Liver (tissue), 9 donors: ENCODE data around the gene MRRF. TPM values are rescaled to one million over a fixed set of nuclear protein-coding genes. Genes with fewer than 3 reads are reported as not detected.

Source experiments
- DNase-seq: peaks from one replicate; pipeline ENCODE4 v3.0.0-alpha.2; 2017; ENCODE audit warnings: low spot score
- H3K27ac ChIP-seq, 2 donors: one replicate each; pipeline ENCODE4 v1.7.0; 2013; ENCODE audit warnings: inconsistent platforms in 2 of 2, low read length in 2 of 2, control low read depth in 1 of 2, low read depth in 1 of 2, mild to moderate bottlenecking in 1 of 2
- H3K27me3 ChIP-seq, 4 donors: one replicate each; pipeline versions ENCODE4 v1.6.1 to v1.7.0; 2013; ENCODE audit warnings: low read length in 3 of 4, inconsistent platforms in 1 of 4, mild to moderate bottlenecking in 1 of 4, moderate library complexity in 1 of 4; ENCODE audit not compliant: control insufficient read depth in 4 of 4, insufficient read depth in 4 of 4
- H3K36me3 ChIP-seq, 4 donors: one replicate each; pipeline versions ENCODE4 v1.6.1 to v1.7.0; 2013; ENCODE audit warnings: low read length in 3 of 4, mild to moderate bottlenecking in 3 of 4, low read depth in 1 of 4, moderate library complexity in 1 of 4; ENCODE audit not compliant: control insufficient read depth in 4 of 4, insufficient read depth in 3 of 4
- H3K4me1 ChIP-seq, 4 donors: one replicate each; pipeline versions ENCODE4 v1.6.1 to v1.7.0; 2013; ENCODE audit warnings: low read length in 3 of 4, mild to moderate bottlenecking in 3 of 4, moderate library complexity in 1 of 4; ENCODE audit not compliant: control insufficient read depth in 4 of 4, insufficient read depth in 4 of 4
- H3K4me3 ChIP-seq, 3 donors: one replicate each; pipeline versions ENCODE4 v1.6.1 to v1.7.0; 2013; ENCODE audit warnings: low read length in 3 of 3, control low read depth in 1 of 3, low read depth in 1 of 3, mild to moderate bottlenecking in 1 of 3
- H3K9ac ChIP-seq, 2 donors: one replicate each; pipeline ENCODE4 v1.7.0; 2013; ENCODE audit warnings: low read length in 2 of 2, mild to moderate bottlenecking in 2 of 2, moderate library complexity in 2 of 2, control low read depth in 1 of 2, low read depth in 1 of 2
- H3K9me3 ChIP-seq, 4 donors: one replicate each; pipeline versions ENCODE4 v1.6.1 to v1.7.0; 2013; ENCODE audit warnings: low read length in 3 of 4; ENCODE audit not compliant: control insufficient read depth in 4 of 4
- ATF3 ChIP-seq: IDR thresholded peaks from 2 replicates; pipeline ENCODE4 v1.6.1; 2016; ENCODE audit warnings: antibody characterized with exemption
- CTCF ChIP-seq: fragments of 150-350 bp; IDR thresholded peaks from 2 replicates; pipeline ENCODE4 v1.5.1; 2017; ENCODE audit warnings: improper control_type of control experiment, low read depth, low read length; ENCODE audit not compliant: missing input control
- EGR1 ChIP-seq, 2 donors: IDR thresholded peaks; 2 replicates each; pipeline ENCODE4 v1.6.1; 2016 to 2018; ENCODE audit warnings: antibody characterized with exemption in 2 of 2, low read depth in 2 of 2
- FOXA1 ChIP-seq: IDR thresholded peaks from 2 replicates; pipeline ENCODE4 v1.6.1; 2016; ENCODE audit warnings: antibody characterized with exemption
- FOXA2 ChIP-seq: IDR thresholded peaks from 2 replicates; pipeline ENCODE4 v1.6.1; 2016; ENCODE audit warnings: antibody characterized with exemption
- GABPA ChIP-seq, 2 donors: IDR thresholded peaks in 1 of 2; conservative IDR thresholded peaks in 1 of 2; 2 replicates each; pipeline ENCODE4 v1.6.1; 2016; ENCODE audit warnings: antibody characterized with exemption in 2 of 2, mild to moderate bottlenecking in 1 of 2, moderate library complexity in 1 of 2
- HNF4A ChIP-seq, 2 donors: conservative IDR thresholded peaks; 2 replicates each; pipeline ENCODE4 v1.6.1; 2016; ENCODE audit warnings: antibody characterized with exemption in 2 of 2, mild to moderate bottlenecking in 2 of 2
- HNF4G ChIP-seq: IDR thresholded peaks from 2 replicates; pipeline ENCODE4 v1.6.1; 2016; ENCODE audit warnings: antibody characterized with exemption
- MAX ChIP-seq: IDR thresholded peaks from 2 replicates; pipeline ENCODE4 v1.6.1; 2016; ENCODE audit warnings: antibody characterized with exemption
- NR2F2 ChIP-seq: IDR thresholded peaks from 2 replicates; pipeline ENCODE4 v1.6.1; 2016; ENCODE audit warnings: antibody characterized with exemption
- RAD21 ChIP-seq, 2 donors: IDR thresholded peaks; 2 replicates each; pipeline ENCODE4 v1.6.1; 2016; ENCODE audit warnings: antibody characterized with exemption in 2 of 2, mild to moderate bottlenecking in 2 of 2
- REST ChIP-seq: IDR thresholded peaks from 2 replicates; pipeline ENCODE4 v1.6.1; 2016; ENCODE audit warnings: antibody characterized with exemption, mild to moderate bottlenecking
- RXRA ChIP-seq, 2 donors: IDR thresholded peaks; 2 replicates each; pipeline ENCODE4 v1.6.1; 2017 to 2018; ENCODE audit warnings: antibody characterized with exemption in 2 of 2, mild to moderate bottlenecking in 1 of 2
- SP1 ChIP-seq: IDR thresholded peaks from 2 replicates; pipeline ENCODE4 v1.6.1; 2018; ENCODE audit warnings: antibody characterized with exemption, mild to moderate bottlenecking
- ZBTB33 ChIP-seq: IDR thresholded peaks from 2 replicates; pipeline ENCODE4 v1.6.1; 2016; ENCODE audit warnings: antibody characterized with exemption
- WGBS: extraction: QIAGEN DNeasy Blood & Tissue Kit; methylation state at CpG from one replicate; pipeline ENCODE4 v1.1.7; 2013; 5-methylcytosine and 5-hydroxymethylcytosine counted together
- polyA plus RNA-seq, 2 donors: library from polyadenylated mRNA; stranded (reverse) in 1 of 2; unstranded in 1 of 2; fragments of 200-250 nt in 1 of 2; fragments of >200 nt in 1 of 2; fragmentation: Nextera tagmentation in 1 of 2; extraction: Ambion mirVana in 1 of 2; gene quantifications; one replicate each; pipeline versions ENCODE4 v1.2.1 to v1.2.3, GENCODE V29; 2013 to 2015
- total RNA-seq, 2 donors: library from RNA; depleted of rRNA; stranded (reverse); fragments of >200 nt; gene quantifications; one replicate each; pipeline ENCODE4 v1.2.3, GENCODE V29; 2014
- donor health status: healthy.
- donor health status: healthy.
- donor health status: healthy.
- donor health status: healthy.
- donor health status: healthy.

MRRF gene
- total and polyA plus RNA-seq, 4 donors, result 15.4 to 30.9 (median 22.3) TPM

- H3K27me3 ChIP-seq, result peaks cover 0 to 38% (median 16%) of the 10 kb centered on the region in 4 donors
- TF ChIP-seq ATF3 (no peak), HNF4A (conservative IDR thresholded peaks at IDR 0.05) (no peak), SP1 (no peak)
- no peak overlapping the region for H3K27ac ChIP-seq
- H3K36me3 ChIP-seq, result no peaks in the 10 kb centered on the region
- no peak overlapping the region for H3K4me3 ChIP-seq
- no peak for DNase-seq
- H3K4me1 ChIP-seq, result peaks cover 6 to 22% (median 18%) of the 10 kb centered on the region in 4 donors
- WGBS, result 33% methylated on average over 35 of the region's 35 CpGs
- H3K9ac ChIP-seq, result no peak overlapping the region
- H3K9me3 ChIP-seq, result peaks cover 0 to 2% (median 0%) of the 10 kb centered on the region in 4 donors
Measured at GRCh38 chr9:122216798-122217418, 47.8 kb upstream of the MRRF start.

GRCh38 chr9:122217640-122218039, 47.0 kb upstream of the MRRF start:
- H3K36me3 ChIP-seq, result no peaks in the 10 kb centered on the region
- H3K27ac ChIP-seq, result no peak overlapping the region
- TF ChIP-seq HNF4G (no peak), CTCF (no peak), GABPA (IDR thresholded peaks at IDR 0.05 in 1 of 2, conservative IDR thresholded peaks at IDR 0.05 in 1 of 2) (no peak), RXRA (IDR thresholded peaks at IDR 0.05) (no peak), MAX (no peak), RAD21 (IDR thresholded peaks at IDR 0.05) (no peak), EGR1 (IDR thresholded peaks at IDR 0.05; ENCODE audit: low read depth in 2 of 2) (no peak), ATF3 (no peak), HNF4A (conservative IDR thresholded peaks at IDR 0.05) (no peak), REST (no peak), NR2F2 (no peak), FOXA2 (no peak), ZBTB33 (no peak), SP1 (no peak), FOXA1 (no peak)
- H3K4me3 ChIP-seq, result no peak overlapping the region
- no peak for DNase-seq
- H3K27me3 ChIP-seq, result peaks cover 0 to 40% (median 18%) of the 10 kb centered on the region in 4 donors
- 33% methylated on average over 4 of the region's 4 CpGs for whole genome bisulfite sequencing
- peaks cover 0 to 2% (median 0%) of the 10 kb centered on the region in 4 donors for H3K9me3 ChIP-seq
- no peak overlapping the region for H3K9ac ChIP-seq
- peaks cover 6 to 22% (median 18%) of the 10 kb centered on the region in 4 donors for H3K4me1 ChIP-seq
